Mesenteric fat pad (tissue), 1 donor: ENCODE results near the gene SIDT2. TPM values are rescaled to one million over a fixed set of nuclear protein-coding genes. Genes with fewer than 3 reads are reported as not detected.
A peak's percentile ranks its signal among the peaks of the same experiment; 100 is the strongest.

Experiments used
- DNase-seq: peaks from one replicate; pipeline ENCODE4 v3.0.0-alpha.2; 2020; ENCODE audit warnings: low spot score
- total RNA-seq: library from RNA; stranded (reverse); fragmentation: NEBNext Ultra II Directional; extraction: Animal tissue kit (Norgen Biotek cat#: 25700); gene quantifications from one replicate; pipeline ENCODE4 v1.2.1, GENCODE V29; 2021
- donor health status: DM: yes; HTN: yes; CAD: no.

SIDT2 gene
- total RNA-seq, 1 donor from 2014 or later: 226 TPM

GRCh38 chr11:117188620-117189081 lies 10.1 kb downstream of the SIDT2 start:
- peak; percentile 85 for DNase-seq

- DNase-seq: peak; percentile 74
These were observed 10.8 kb downstream of the SIDT2 start for GRCh38 chr11:117189191-117189940.

GRCh38 chr11:117189941-117190544 lies 11.5 kb downstream of the SIDT2 start:
- no peak for DNase-seq

GRCh38 chr11:117191680-117192400 lies 13.3 kb downstream of the SIDT2 start:
- DNase-seq: no peak

GRCh38 chr11:117192401-117192875 lies 13.9 kb downstream of the SIDT2 start:
- DNase-seq: no peak

- no peak for DNase-seq
These were observed 14.8 kb downstream of the SIDT2 start for GRCh38 chr11:117193130-117194020.

GRCh38 chr11:117194267-117194666 lies 15.7 kb downstream of the SIDT2 start:
- DNase-seq: no peak

GRCh38 chr11:117195258-117195657 lies 16.7 kb downstream of the SIDT2 start:
- DNase-seq: no peak

- DNase-seq: no peak
These were observed 17.2 kb downstream of the SIDT2 start for GRCh38 chr11:117195761-117196160.

GRCh38 chr11:117197006-117197405 lies 18.5 kb downstream of the SIDT2 start:
- no peak for DNase-seq

GRCh38 chr11:117197516-117198456 lies 19.2 kb downstream of the SIDT2 start:
- DNase-seq: no peak

GRCh38 chr11:117198613-117199012 lies 20.1 kb downstream of the SIDT2 start:
- no peak for DNase-seq

GRCh38 chr11:117199053-117199915 lies 20.7 kb downstream of the SIDT2 start, which contains the start of gene TAGLN:
Gene TAGLN, plus strand, starts transcription at chr11:117199370. Its CDS starts 3,644 bp downstream, at chr11:117203014.
- no peak for DNase-seq

GRCh38 chr11:117199916-117200812 lies 21.6 kb downstream of the SIDT2 start:
- no peak for DNase-seq

GRCh38 chr11:117200813-117201657 lies 22.5 kb downstream of the SIDT2 start:
- no peak for DNase-seq

GRCh38 chr11:117201658-117202305 lies 23.2 kb downstream of the SIDT2 start:
- no peak for DNase-seq
